Tibial nerve (tissue), 4 donors: ENCODE data around the gene TLNRD1. TPM values are rescaled to one million over a fixed set of nuclear protein-coding genes. Genes with fewer than 3 reads are reported as not detected.

Experiments
- DNase-seq, 2 donors: peaks; one replicate each; pipeline ENCODE4 v3.0.0-alpha.2; 2019; ENCODE audit warnings: low spot score in 2 of 2
- H3K27ac ChIP-seq, 4 donors: fragments of 200-600 bp; sonication (generic) in 3 of 4; one replicate each; pipeline ENCODE4 v1.5.1; 2017 to 2019; ENCODE audit warnings: mild to moderate bottlenecking in 1 of 4
- H3K27me3 ChIP-seq, 2 donors: fragments of 200-600 bp; sonication (generic) in 1 of 2; one replicate each; pipeline versions ENCODE4 v1.5.1 to v1.6.0; 2017 to 2019
- H3K36me3 ChIP-seq, 3 donors: fragments of 200-600 bp; sonication (generic); one replicate each; pipeline ENCODE4 v1.5.1; 2018 to 2019
- H3K4me1 ChIP-seq, 4 donors: fragments of 200-600 bp; sonication (generic) in 3 of 4; one replicate each; pipeline ENCODE4 v1.5.1; 2017 to 2019
- H3K4me3 ChIP-seq, 4 donors: fragments of 200-600 bp; sonication (generic) in 3 of 4; one replicate each; pipeline ENCODE4 v1.5.1; 2017 to 2019; ENCODE audit warnings: mild to moderate bottlenecking in 1 of 4, moderate library complexity in 1 of 4
- H3K9me3 ChIP-seq, 4 donors: fragments of 200-600 bp; sonication (generic) in 3 of 4; one replicate each; pipeline ENCODE4 v1.5.1; 2017 to 2019
- CTCF ChIP-seq, 5 experiments: fragments of 200-600 bp in 3 of 5; fragments of 450-650 bp in 2 of 5; sonication (generic) in 3 of 5; IDR thresholded peaks; one replicate each; pipeline ENCODE4 v1.5.1; 2016 to 2019; ENCODE audit warnings: antibody characterized with exemption in 5 of 5, mild to moderate bottlenecking in 3 of 5, moderate library complexity in 2 of 5
- EP300 ChIP-seq, 2 donors: sonication (generic); formaldehyde crosslinking; IDR thresholded peaks; one replicate each; pipeline ENCODE4 v1.6.1; 2017; ENCODE audit warnings: antibody characterized with exemption in 2 of 2, mild to moderate bottlenecking in 1 of 2
- POLR2A ChIP-seq, 2 donors: fragments of 450-650 bp; IDR thresholded peaks; one replicate each; pipeline ENCODE4 v1.6.1; 2017; ENCODE audit warnings: antibody characterized with exemption in 2 of 2, mild to moderate bottlenecking in 2 of 2, moderate library complexity in 2 of 2
- WGBS, 2 donors: methylation state at CpG; one replicate each; pipeline ENCODE4 v1.1.5; 2018; 5-methylcytosine and 5-hydroxymethylcytosine counted together
- total RNA-seq, 4 donors: library from RNA; depleted of rRNA; stranded (reverse); fragments of >200 nt; gene quantifications; one replicate each; pipeline ENCODE4 v1.1.0, GENCODE V29; 2016

TLNRD1 gene
- total RNA-seq, 4 donors from 2014 or later, result 18.8 to 46.5 (median 30.0) TPM

- Histone ChIP-seq H3K27ac (no peak overlapping the region), H3K27me3 (no peaks in the 10 kb centered on the region), H3K36me3 (no peaks in the 10 kb centered on the region), H3K9me3 (no peaks in the 10 kb centered on the region), H3K4me1 (peaks cover 0 to 5% (median 2%) of the 10 kb centered on the region in 4 donors), H3K4me3 (no peak overlapping the region)
- WGBS, 2 donors, result 91 to 96% methylated on average over 14 of the region's 14 CpGs
- DNase-seq, result no peak
- no peak for TF ChIP-seq EP300 (IDR thresholded peaks at IDR 0.05)
Measured at GRCh38 chr15:81037952-81038743, 37.4 kb downstream of the TLNRD1 start.

GRCh38 chr15:81038975-81039607 lies 38.4 kb downstream of the TLNRD1 start:
- TF ChIP-seq POLR2A (IDR thresholded peaks at IDR 0.05), result no peak
- TF ChIP-seq EP300 (IDR thresholded peaks at IDR 0.05), result peak in 1 of 2 donors; percentile 55
- WGBS, 2 donors, result 48 to 55% methylated on average over 4 of the region's 4 CpGs
- Histone ChIP-seq H3K4me3 (no peak overlapping the region), H3K9me3 (no peaks in the 10 kb centered on the region), H3K27me3 (no peaks in the 10 kb centered on the region), H3K36me3 (no peaks in the 10 kb centered on the region), H3K4me1 (no peaks in the 10 kb centered on the region), H3K27ac (no peak overlapping the region)
- no peak for DNase-seq

GRCh38 chr15:81040757-81041156 lies 40.0 kb downstream of the TLNRD1 start:
- Histone ChIP-seq H3K27ac (no peak overlapping the region), H3K27me3 (no peaks in the 10 kb centered on the region), H3K9me3 (no peaks in the 10 kb centered on the region), H3K4me3 (no peak overlapping the region), H3K4me1 (no peaks in the 10 kb centered on the region), H3K36me3 (no peaks in the 10 kb centered on the region)
- TF ChIP-seq CTCF (IDR thresholded peaks at IDR 0.05) (no peak), POLR2A (IDR thresholded peaks at IDR 0.05) (no peak), EP300 (IDR thresholded peaks at IDR 0.05) (no peak)
- no peak for DNase-seq
- 90 to 98% methylated on average over 6 of the region's 6 CpGs for WGBS, 2 donors

- 83 to 86% methylated on average over 2 of the region's 2 CpGs for WGBS, 2 donors
Measured at GRCh38 chr15:81043281-81043934, 42.7 kb downstream of the TLNRD1 start.

GRCh38 chr15:81043935-81044575 lies 43.3 kb downstream of the TLNRD1 start:
- no peaks in the 10 kb centered on the region for H3K36me3 ChIP-seq
- H3K9me3 ChIP-seq, result peaks cover 0 to 5% (median 0%) of the 10 kb centered on the region in 4 donors
- no peak overlapping the region for H3K27ac ChIP-seq
- WGBS, 2 donors, result 91 to 92% methylated on average over 6 of the region's 6 CpGs
- H3K4me3 ChIP-seq, result no peak overlapping the region
- H3K27me3 ChIP-seq, result no peaks in the 10 kb centered on the region
- TF ChIP-seq CTCF (IDR thresholded peaks at IDR 0.05), result no peak
- TF ChIP-seq EP300 (IDR thresholded peaks at IDR 0.05), result no peak
- TF ChIP-seq POLR2A (IDR thresholded peaks at IDR 0.05), result no peak
- no peak for DNase-seq
- H3K4me1 ChIP-seq, result no peaks in the 10 kb centered on the region

More at GRCh38 chr15:81043281-81043934, 42.7 kb downstream of the TLNRD1 start:
- H3K4me1 ChIP-seq, result no peaks in the 10 kb centered on the region
- TF ChIP-seq EP300 (IDR thresholded peaks at IDR 0.05), result no peak
- TF ChIP-seq POLR2A (IDR thresholded peaks at IDR 0.05), result no peak
- no peak for TF ChIP-seq CTCF (IDR thresholded peaks at IDR 0.05)
- no peak overlapping the region for H3K4me3 ChIP-seq
- DNase-seq, result no peak
- H3K9me3 ChIP-seq, result peaks cover 0 to 5% (median 0%) of the 10 kb centered on the region in 4 donors
- H3K27ac ChIP-seq, result no peak overlapping the region
- no peaks in the 10 kb centered on the region for H3K27me3 ChIP-seq
- H3K36me3 ChIP-seq, result no peaks in the 10 kb centered on the region
